ENCODE results near the gene HSPA1B. TPM values are rescaled to one million over a fixed set of nuclear protein-coding genes. Genes with fewer than 3 reads are reported as not detected.
"Not testable (repeated sequence)": the region's sequence is repeated elsewhere in the genome, so short reads cannot be mapped to it uniquely, and the experiment has no call there.

Gene HSPA1B
- total RNA-seq, 2 donors from 2014 or later = 142 to 192 TPM

- intact Hi-C loops (cut with DNase I) = no loop called here
- DNase-seq (no peak), ATAC-seq (no peak)
Measured at GRCh38 chr6:31819871-31820299, 7.7 kb upstream of the HSPA1B start.

- DNase-seq; ATAC-seq; intact Hi-C loops (cut with DNase I): not testable (repeated sequence)
Measured at GRCh38 chr6:31820399-31820798, 7.1 kb upstream of the HSPA1B start.

DNA sequence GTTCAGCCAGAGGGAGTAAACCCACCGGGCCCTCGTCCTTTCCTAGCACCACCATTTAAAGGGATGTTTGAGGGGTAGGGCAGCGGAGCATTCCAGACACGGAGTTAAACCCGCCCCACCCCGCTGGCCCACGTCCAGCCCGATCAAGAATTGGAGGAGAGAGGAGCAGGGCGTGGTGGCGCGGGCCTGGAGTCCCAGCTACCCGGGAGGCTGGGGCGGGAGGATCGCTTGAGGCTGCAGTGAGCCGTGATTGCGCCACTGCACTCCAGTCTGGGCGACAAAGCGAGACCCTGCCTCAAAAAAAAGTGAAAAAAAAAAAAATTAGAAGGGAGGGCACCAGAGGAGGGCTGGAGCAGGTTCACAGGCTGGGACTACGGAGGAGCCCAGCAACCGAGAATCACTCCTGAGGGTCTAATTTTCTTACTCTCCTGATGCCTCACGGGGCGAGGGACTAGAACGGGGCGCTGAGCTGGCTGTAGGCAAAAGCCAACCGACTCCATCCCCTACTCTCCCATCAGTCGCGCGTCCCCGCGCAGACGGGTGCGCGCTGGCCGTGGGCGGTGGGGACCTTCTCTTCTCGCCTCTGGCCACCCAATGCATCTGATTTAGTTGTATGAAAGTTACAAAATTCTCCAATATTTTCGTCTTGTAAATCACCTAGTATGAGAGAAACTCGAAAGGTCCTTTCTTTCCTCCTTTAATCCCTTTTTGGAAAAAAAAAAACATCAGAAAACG is 6.1 kb upstream of the HSPA1B start:
- peak; percentile 62 to 65 for ATAC-seq
- intact Hi-C loops (cut with DNase I) = no loop called here
- DNase-seq = peak; percentile 84

GRCh38 chr6:31822036-31822821 is 5.3 kb upstream of the HSPA1B start:
- DNase-seq = peak; percentile 87
- ATAC-seq = peak; percentile 69 to 72
- intact Hi-C loops (cut with DNase I) = no loop called here

DNA sequence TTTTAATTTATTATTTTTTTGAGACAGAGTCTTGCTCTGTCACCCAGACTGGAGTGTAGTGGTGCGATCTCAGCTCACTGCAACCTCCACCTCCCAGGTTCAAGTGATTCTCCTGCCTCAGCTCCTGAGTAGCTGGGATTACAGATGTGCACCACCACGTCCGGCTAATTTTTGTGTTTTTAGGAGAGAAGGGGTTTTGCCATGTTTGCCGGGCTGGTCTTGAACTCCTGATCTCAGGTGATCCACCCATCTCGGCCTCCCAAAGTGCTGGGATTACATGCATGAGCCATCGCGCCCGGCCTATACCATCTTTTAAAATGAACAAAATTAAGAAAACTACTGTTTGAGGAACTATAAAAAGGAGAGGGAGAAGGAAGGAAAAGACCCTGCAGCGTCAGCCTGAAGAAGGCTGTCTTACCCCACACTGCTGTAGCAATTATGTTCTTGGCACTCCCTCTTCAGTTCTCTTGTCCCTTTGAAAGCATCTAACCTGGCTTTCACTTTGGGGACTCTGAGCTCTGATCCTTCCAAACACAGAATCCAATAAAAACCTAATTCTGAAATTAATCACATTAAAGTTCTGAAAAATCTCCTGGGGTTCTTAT is 3.8 kb upstream of the HSPA1B start:
- ATAC-seq; DNase-seq; intact Hi-C loops (cut with DNase I): not testable (repeated sequence)

GRCh38 chr6:31825553-31825952 is 2.0 kb upstream of the HSPA1B start:
- intact Hi-C loops (cut with DNase I) = no loop called here
- ATAC-seq (no peak), DNase-seq (no peak)

DNA sequence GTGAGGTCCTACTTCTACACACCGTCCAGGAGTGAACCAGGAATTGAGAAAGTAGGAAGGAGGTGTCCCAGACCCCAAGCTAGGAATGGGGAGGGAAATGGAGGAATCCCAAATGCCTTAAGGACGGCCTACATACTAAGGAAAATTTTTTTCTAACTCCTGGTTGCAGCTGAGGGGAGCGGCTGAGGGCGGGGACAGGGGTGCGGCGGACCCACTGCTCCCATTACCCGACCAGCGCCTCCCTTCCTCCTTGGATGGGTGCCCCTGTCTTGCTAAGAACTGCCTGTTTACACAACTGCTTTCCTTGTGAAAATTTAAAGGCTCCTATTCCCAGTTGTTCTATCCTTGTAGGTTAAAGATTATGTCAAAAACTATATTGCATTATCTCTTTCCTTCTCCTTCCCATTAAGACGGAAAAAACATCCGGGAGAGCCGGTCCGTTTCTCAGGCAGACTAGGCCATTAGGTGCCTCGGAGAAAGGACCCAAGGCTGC is 699 bp upstream of the HSPA1B start:
- intact Hi-C loops (cut with DNase I) = no loop called here
- ATAC-seq (peak; percentile 41 to 64), DNase-seq (peak; percentile 90)

DNA sequence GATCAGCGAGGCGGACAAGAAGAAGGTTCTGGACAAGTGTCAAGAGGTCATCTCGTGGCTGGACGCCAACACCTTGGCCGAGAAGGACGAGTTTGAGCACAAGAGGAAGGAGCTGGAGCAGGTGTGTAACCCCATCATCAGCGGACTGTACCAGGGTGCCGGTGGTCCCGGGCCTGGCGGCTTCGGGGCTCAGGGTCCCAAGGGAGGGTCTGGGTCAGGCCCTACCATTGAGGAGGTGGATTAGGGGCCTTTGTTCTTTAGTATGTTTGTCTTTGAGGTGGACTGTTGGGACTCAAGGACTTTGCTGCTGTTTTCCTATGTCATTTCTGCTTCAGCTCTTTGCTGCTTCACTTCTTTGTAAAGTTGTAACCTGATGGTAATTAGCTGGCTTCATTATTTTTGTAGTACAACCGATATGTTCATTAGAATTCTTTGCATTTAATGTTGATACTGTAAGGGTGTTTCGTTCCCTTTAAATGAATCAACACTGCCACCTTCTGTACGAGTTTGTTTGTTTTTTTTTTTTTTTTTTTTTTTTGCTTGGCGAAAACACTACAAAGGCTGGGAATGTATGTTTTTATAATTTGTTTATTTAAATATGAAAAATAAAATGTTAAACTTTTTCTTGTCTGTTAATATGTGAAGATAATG is 2.2 kb downstream of the HSPA1B start:
- DNase-seq = no peak
- ATAC-seq = no peak
- intact Hi-C loops (cut with DNase I) = loop anchor here (5.0 to 10.0 kb wide), 4 partner anchors 52 to 147 kb away; partner anchors contain the start of genes LY6G5C (in 2 of the 2), CLIC1 (in 1 of the 2) and VWA7 (in 1 of the 2)

DNA sequence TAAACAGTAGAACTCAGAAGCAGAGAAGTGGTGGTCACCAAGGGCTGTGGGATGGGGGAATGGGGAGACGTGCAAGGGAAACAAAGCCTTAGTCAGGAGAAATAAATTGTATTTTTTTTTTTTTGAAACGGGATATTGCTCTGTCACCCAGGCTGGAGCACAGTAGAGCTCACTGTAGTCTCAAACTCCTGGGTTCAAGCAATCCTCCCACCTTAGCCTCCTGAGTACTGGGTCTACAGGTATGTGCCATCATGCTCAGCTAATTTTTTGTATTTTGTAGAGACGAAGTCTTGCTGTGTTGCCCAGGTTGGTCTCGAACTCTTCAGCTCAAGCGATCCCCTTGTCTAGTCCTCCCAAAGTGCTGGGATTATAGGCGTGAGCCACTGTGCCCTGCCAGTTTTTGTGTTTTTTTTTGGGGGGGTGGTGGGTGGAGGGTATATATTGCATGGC is 3.4 kb downstream of the HSPA1B start:
- intact Hi-C loops (cut with DNase I) = loop anchor here (5.0 to 10.0 kb wide), 4 partner anchors 54 to 149 kb away; partner anchors contain the start of genes LY6G5C (in 2 of the 2), CLIC1 (in 1 of the 2) and VWA7 (in 1 of the 2)
- ATAC-seq (no peak), DNase-seq (no peak)

- intact Hi-C loops (cut with DNase I) = loop anchor here (5.0 to 10.0 kb wide), 4 partner anchors 54 to 149 kb away; partner anchors contain the start of genes LY6G5C (in 2 of the 2), CLIC1 (in 1 of the 2) and VWA7 (in 1 of the 2)
- DNase-seq (no peak), ATAC-seq (no peak)
Measured at GRCh38 chr6:31831350-31832215, 4.0 kb downstream of the HSPA1B start.

DNA sequence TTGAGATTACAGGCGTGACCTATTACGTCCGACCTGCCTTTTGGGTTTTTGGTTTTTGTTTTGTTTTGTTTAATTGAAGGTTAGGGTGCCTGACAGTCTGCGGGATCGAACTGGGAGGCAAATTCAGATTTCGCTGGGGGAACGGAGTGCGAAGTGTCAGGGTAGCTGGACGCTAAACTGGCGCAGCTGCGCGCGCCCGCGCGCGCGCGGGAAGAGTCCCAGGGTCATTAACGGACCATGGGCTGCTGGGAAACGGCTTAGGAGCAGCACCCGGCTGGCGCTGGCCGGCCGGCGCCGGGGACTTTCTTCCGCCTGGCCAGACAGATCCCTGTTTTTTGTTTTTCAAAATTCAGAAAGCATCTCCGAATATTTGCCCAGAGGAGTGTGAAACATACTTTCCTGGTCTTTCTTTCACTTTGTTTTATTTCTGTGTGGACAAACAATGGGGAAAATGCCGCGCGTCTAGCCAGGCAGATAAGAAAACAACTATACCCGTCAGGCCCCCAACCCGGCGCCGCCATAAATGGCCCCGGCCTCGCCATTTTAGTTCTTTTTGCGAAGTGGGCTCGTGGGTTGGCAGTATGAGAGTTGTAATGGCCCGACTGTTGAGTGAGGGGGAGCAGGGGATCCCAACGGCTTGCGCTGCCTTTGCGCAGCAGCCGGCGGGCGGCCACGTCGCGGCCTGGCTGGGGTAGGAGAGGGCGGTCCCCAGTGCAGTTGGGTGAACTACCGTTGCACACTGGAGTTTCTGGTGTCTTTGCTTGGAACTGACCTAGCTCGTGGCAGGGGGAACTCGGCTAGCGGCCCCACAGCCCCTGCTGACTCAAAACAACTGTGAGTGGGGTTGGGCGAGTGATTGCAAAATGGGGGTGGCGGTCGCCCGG is 7.1 kb downstream of the HSPA1B start:
- intact Hi-C loops (cut with DNase I) = loop anchor here (5.0 to 10.0 kb wide), 4 partner anchors 57 to 152 kb away; partner anchors contain the start of genes LY6G5C (in 2 of the 2), CLIC1 (in 1 of the 2) and VWA7 (in 1 of the 2)
- peak; percentile 90 to 93 for ATAC-seq
- peak; percentile 92 for DNase-seq

GRCh38 chr6:31836047-31836473 is 8.5 kb downstream of the HSPA1B start:
- intact Hi-C loops (cut with DNase I) = loop anchor here (10.0 kb wide), 2 partner anchors 101 to 151 kb away; partner anchors contain the start of genes CLIC1 (in 1 of the 2) and LY6G5C (in 1 of the 2)
- DNase-seq (no peak), ATAC-seq (no peak)

DNA sequence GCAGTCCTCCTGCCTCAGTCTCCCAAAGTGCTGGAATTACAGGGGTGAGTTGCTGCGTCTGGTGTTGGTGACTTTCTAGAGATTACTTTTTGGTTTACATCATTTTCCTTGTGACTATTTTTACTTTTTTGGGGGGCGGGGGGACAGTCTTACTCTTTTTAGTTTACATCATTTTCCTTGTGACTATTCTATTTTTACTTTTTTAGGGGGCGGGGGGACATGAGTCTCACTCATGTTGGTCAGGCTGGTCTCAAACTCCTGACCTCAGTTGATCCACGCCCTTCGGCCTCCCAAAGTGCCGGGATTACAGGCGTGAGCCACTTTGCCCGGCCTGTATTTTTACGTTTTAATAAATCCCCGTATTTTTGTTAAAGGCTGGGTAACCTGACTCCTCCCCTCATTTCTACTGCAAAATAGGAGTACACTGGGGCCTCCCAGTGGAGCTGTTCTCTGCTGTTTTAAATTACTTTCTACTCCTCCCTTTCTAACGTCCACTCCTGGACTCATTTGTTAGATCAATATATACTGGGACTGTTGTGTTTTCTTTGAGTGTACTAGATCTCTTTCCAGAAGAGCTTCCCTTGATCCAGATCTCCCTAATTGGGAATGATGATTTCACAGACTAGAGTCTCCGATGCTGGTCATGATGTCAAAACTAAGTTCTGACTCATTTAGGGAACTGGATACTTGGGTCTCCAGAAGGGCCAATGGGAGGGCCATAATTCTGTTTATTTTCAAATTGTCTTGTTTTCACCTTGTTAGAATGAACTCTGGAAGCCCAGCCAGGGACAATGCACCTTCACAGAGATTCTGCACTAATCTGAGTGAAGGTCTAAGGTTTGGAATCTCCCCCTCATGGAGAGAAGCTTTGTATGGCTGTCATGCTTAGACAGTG is 9.2 kb downstream of the HSPA1B start:
- DNase-seq (no peak), ATAC-seq (no peak)
- intact Hi-C loops (cut with DNase I) = loop anchor here (10.0 kb wide), 2 partner anchors 102 to 152 kb away; partner anchors contain the start of genes CLIC1 (in 1 of the 2) and LY6G5C (in 1 of the 2)

DNA sequence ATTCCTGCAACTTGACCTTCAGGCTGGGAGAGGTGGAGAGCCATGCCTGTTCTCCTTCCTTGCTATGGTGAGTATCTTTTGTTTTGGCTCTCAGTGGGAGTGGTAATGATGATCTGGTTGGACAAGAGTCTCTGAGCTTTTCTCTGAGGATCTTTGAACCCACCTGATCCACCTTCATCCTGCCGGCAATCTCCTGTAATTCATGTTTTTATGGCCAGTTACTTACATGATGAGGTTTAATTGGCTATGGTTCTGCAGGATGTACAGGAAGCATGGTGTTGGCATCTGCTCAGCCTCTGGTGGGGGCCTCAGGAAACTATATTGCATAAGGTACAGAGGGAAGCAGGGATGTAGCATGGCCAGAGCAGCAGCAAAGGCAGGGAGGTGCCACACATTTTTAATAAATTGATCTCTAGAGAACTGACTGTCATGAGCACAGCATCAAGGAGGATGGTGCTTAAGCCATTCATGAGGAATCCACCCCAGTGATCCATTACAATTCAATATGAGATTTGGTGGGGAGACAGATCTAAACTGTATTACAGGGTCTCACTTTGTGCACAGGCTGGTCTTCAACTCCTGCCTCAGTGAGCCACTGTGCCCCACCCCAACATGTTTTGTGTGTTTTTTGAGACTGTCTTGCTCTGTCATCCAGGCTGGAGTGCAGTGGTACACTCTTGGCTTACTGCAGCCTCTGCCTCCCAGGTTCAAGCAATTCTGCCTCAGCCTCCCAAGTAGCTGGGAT is 10.0 kb downstream of the HSPA1B start:
- ATAC-seq (no peak), DNase-seq (no peak)
- intact Hi-C loops (cut with DNase I) = loop anchor here (10.0 kb wide), 2 partner anchors 103 to 153 kb away; partner anchors contain the start of genes CLIC1 (in 1 of the 2) and LY6G5C (in 1 of the 2)
